Mesothelial cell of epicardium (in vitro differentiated cells): Measurements from ENCODE around the gene KIF16B. TPM values are rescaled to one million over a fixed set of nuclear protein-coding genes. Genes with fewer than 3 reads are reported as not detected.

Experiments used
- DNase-seq, 2 experiments: peaks; one replicate each; pipeline ENCODE4 v3.0.0; 2021; ENCODE audit warnings: low spot score in 2 of 2; ENCODE audit not compliant: unreplicated experiment in 2 of 2
- H3K27ac Mint-ChIP-seq: 2 replicates; pipeline ENCODE4 v1.8.0; 2021; ENCODE audit warnings: mixed read lengths
- H3K27me3 Mint-ChIP-seq: 2 replicates; pipeline ENCODE4 v1.8.0; 2021; ENCODE audit warnings: low read depth, mixed read lengths
- H3K36me3 Mint-ChIP-seq: 2 replicates; pipeline ENCODE4 v1.8.0; 2021; ENCODE audit warnings: mixed read lengths
- H3K4me1 Mint-ChIP-seq: 2 replicates; pipeline ENCODE4 v1.8.0; 2021; ENCODE audit warnings: mixed read lengths
- H3K4me3 Mint-ChIP-seq: 2 replicates; pipeline ENCODE4 v1.8.0; 2021; ENCODE audit warnings: mild to moderate bottlenecking, moderate library complexity, mixed read lengths
- H3K9me3 Mint-ChIP-seq: 2 replicates; pipeline ENCODE4 v1.8.0; 2021; ENCODE audit warnings: mixed read lengths
- CTCF ChIP-seq: fragments of 200-600 bp; sonication (generic); IDR thresholded peaks from one replicate; pipeline ENCODE4 v1.5.0; 2021; ENCODE audit warnings: antibody characterized with exemption; ENCODE audit not compliant: unreplicated experiment
- total RNA-seq: library from RNA; stranded (reverse); gene quantifications from 3 replicates; pipeline ENCODE4 v1.2.1, GENCODE V29; 2021

KIF16B gene
- total RNA-seq, 1 donor from 2014 or later, result 12.8 TPM

GRCh38 chr20:16394784-16395183 is 178.5 kb downstream of the KIF16B start:
- Mint-ChIP-seq H3K4me1 (peaks cover 16% of the 10 kb centered on the region), H3K9me3 (peaks cover 1% of the 10 kb centered on the region), H3K27ac (no peak overlapping the region), H3K27me3 (no peaks in the 10 kb centered on the region), H3K36me3 (peaks cover 25% of the 10 kb centered on the region), H3K4me3 (no peak overlapping the region)
- no peak for TF ChIP-seq CTCF
- DNase-seq, result no peak

DNA sequence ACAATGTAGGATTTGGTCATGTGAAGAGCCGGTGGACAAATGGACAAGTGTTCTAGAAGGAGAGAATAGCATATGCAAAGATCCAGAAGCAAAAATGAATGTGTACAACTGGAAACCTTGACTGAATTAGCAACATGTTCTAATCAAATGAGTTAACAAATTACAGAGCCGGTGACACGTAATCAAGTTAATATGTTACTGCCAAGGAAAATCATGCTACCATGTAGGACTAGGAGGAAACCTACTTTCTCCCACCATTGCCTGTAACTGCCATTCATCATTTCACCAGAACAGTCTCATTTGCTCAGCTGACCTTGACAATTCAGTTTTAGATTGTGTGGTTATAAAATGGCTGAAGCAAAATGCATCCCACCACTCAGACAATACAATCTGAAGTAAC is 179.4 kb downstream of the KIF16B start:
- no peak for DNase-seq
- no peak for TF ChIP-seq CTCF
- Mint-ChIP-seq H3K27me3 (no peaks in the 10 kb centered on the region), H3K27ac (no peak overlapping the region), H3K9me3 (no peaks in the 10 kb centered on the region), H3K36me3 (peaks cover 19% of the 10 kb centered on the region), H3K4me3 (no peak overlapping the region), H3K4me1 (peaks cover 16% of the 10 kb centered on the region)

DNA sequence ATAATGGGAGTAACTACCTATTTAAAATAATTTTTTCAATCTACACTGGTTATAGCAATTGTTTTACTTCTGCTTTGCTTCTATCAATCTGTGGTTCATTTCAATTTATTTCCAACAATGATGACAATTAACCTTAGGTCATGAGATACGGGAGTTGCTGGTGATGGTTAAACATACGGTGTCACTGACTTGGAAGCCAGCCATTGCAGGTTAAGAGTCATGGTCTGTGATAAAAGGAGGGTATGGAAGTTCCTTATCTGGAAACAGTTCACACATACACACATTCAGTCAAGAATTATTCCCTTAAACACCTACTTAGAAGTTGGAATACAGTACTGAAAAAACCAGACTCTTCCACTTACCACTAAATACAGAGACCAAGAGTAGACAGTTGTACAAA is 180.0 kb downstream of the KIF16B start:
- Mint-ChIP-seq H3K27me3 (no peaks in the 10 kb centered on the region), H3K4me1 (peaks cover 16% of the 10 kb centered on the region), H3K4me3 (no peak overlapping the region), H3K27ac (no peak overlapping the region), H3K9me3 (no peaks in the 10 kb centered on the region), H3K36me3 (peaks cover 18% of the 10 kb centered on the region)
- no peak for TF ChIP-seq CTCF
- no peak for DNase-seq

- TF ChIP-seq CTCF, result no peak
- no peak for DNase-seq
- Mint-ChIP-seq H3K4me1 (peaks cover 16% of the 10 kb centered on the region), H3K9me3 (no peaks in the 10 kb centered on the region), H3K27me3 (no peaks in the 10 kb centered on the region), H3K27ac (no peak overlapping the region), H3K4me3 (no peak overlapping the region), H3K36me3 (peaks cover 13% of the 10 kb centered on the region)
Observed at GRCh38 chr20:16392346-16392745, 180.9 kb downstream of the KIF16B start.

DNA sequence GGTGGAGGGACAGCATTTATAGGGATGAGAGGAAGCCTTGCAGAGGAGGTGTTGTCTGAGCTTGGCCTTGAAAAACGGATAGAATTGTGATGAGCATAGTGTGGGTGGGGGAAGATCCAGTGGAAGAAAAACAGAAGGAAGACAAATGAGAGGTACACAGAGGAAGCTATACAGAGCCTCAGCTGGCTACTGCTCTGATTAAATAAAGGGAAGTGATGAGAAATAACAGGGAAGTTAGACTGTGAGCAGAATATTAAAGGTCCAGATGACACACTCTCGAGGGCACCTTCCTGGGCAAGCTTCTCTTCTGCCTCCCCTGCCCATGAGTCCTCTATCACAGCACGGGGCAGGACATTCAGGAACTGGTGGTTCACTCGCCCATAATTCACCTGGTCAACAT is 182.3 kb downstream of the KIF16B start:
- H3K27me3 Mint-ChIP-seq, result no peaks in the 10 kb centered on the region
- no peak overlapping the region for H3K27ac Mint-ChIP-seq
- DNase-seq, result no peak
- no peak for TF ChIP-seq CTCF
- no peaks in the 10 kb centered on the region for H3K9me3 Mint-ChIP-seq
- no peak overlapping the region for H3K4me3 Mint-ChIP-seq
- H3K4me1 Mint-ChIP-seq, result peaks cover 16% of the 10 kb centered on the region
- peaks cover 13% of the 10 kb centered on the region for H3K36me3 Mint-ChIP-seq

DNA sequence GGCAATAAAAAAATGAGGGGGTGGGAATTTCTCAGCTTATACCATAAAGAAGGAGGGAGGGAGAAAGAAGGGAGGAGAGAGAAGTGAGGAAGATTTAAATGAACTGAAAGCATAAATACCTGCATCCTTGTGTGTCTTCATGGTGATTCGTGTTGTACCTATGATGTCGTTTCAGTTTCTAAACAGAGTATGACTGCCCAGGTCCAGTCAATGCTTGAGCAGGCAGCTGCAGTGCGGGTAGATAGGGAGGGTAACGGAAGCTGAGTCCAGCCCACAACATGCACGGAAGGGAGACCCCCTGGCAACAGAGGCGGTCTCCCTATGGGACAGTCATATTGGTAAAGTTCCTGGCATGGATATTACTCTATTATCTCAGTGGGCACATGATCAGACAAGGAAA is 184.5 kb downstream of the KIF16B start:
- peaks cover 19% of the 10 kb centered on the region for H3K36me3 Mint-ChIP-seq
- H3K27me3 Mint-ChIP-seq, result no peaks in the 10 kb centered on the region
- peaks cover 16% of the 10 kb centered on the region for H3K4me1 Mint-ChIP-seq
- no peak for DNase-seq
- H3K4me3 Mint-ChIP-seq, result no peak overlapping the region
- no peak for TF ChIP-seq CTCF
- no peaks in the 10 kb centered on the region for H3K9me3 Mint-ChIP-seq
- H3K27ac Mint-ChIP-seq, result no peak overlapping the region
